OCI-LY1 (cell line): ENCODE results near the gene PSKH1.

ENCODE experiments used
- H2AFZ ChIP-seq: fragments of 200-600 bp; sonication (generic), shearing (Covaris generic); 2 replicates; pipeline ENCODE4 v1.6.0; 2014; ENCODE audit warnings: antibody characterized with exemption, mild to moderate bottlenecking, low read length
- H3F3A ChIP-seq: fragments of 200-600 bp; sonication (generic), shearing (Covaris generic); 2 replicates; pipeline ENCODE4 v1.6.0; 2014; ENCODE audit warnings: mild to moderate bottlenecking, antibody characterized with exemption, low read length, moderate library complexity; ENCODE audit not compliant: insufficient read depth
- H3K27ac ChIP-seq: fragments of 200-600 bp; sonication (generic); 2 replicates; pipeline ENCODE4 v1.5.1; 2014; ENCODE audit warnings: low read length, mixed run types, mild to moderate bottlenecking, low read depth; ENCODE audit not compliant: poor library complexity, severe bottlenecking
- H3K27me3 ChIP-seq: fragments of 200-600 bp; sonication (generic); 2 replicates; pipeline ENCODE4 v1.6.0; 2014; ENCODE audit warnings: antibody characterized with exemption, mild to moderate bottlenecking, low read length, moderate library complexity; ENCODE audit not compliant: insufficient read depth
- H3K36me3 ChIP-seq: fragments of 200-600 bp; sonication (generic); 2 replicates; pipeline ENCODE4 v1.6.1; 2014; ENCODE audit warnings: mild to moderate bottlenecking, antibody characterized with exemption, low read length, moderate library complexity, mixed read lengths; ENCODE audit not compliant: insufficient read depth
- H3K4me1 ChIP-seq: fragments of 200-600 bp; sonication (generic); 2 replicates; pipeline ENCODE4 v1.5.1; 2014; ENCODE audit warnings: mild to moderate bottlenecking, low read length, moderate library complexity; ENCODE audit not compliant: insufficient read depth, severe bottlenecking
- H3K4me2 ChIP-seq: fragments of 200-600 bp; sonication (generic), shearing (Covaris generic); 2 replicates; pipeline ENCODE4 v1.6.1; 2014; ENCODE audit warnings: low read length
- H3K4me3 ChIP-seq: fragments of 200-600 bp; sonication (generic); 2 replicates; pipeline ENCODE4 v1.5.1; 2014; ENCODE audit warnings: low read length, low read depth, mild to moderate bottlenecking, mixed read lengths; ENCODE audit not compliant: poor library complexity, severe bottlenecking
- H3K79me2 ChIP-seq: fragments of 200-600 bp; shearing (Covaris generic); 2 replicates; pipeline ENCODE4 v1.6.1; 2016; ENCODE audit warnings: mixed run types, low read length, mixed read lengths; ENCODE audit not compliant: insufficient read depth
- H3K9ac ChIP-seq: fragments of 200-600 bp; sonication (generic), shearing (Covaris generic); 2 replicates; pipeline ENCODE4 v1.6.1; 2014; ENCODE audit warnings: mild to moderate bottlenecking, low read length, mixed read lengths
- H3K9me2 ChIP-seq: fragments of 200-600 bp; sonication (generic), shearing (Covaris generic); 2 replicates; pipeline ENCODE4 v1.6.1; 2014; ENCODE audit warnings: low read depth, mild to moderate bottlenecking, low read length, mixed read lengths
- H3K9me3 ChIP-seq: fragments of 200-600 bp; shearing (Covaris generic); 2 replicates; pipeline ENCODE4 v1.6.1; 2014; ENCODE audit warnings: low read length, mixed read lengths
- H4K20me1 ChIP-seq: fragments of 200-600 bp; sonication (generic), shearing (Covaris generic); 2 replicates; pipeline ENCODE4 v1.6.0; 2016; ENCODE audit warnings: mild to moderate bottlenecking, low read length; ENCODE audit not compliant: insufficient read depth
- CTCF ChIP-seq: fragments of 200-600 bp; sonication (generic), shearing (Covaris generic); IDR thresholded peaks from 2 replicates; pipeline ENCODE4 v1.5.1; 2017; ENCODE audit warnings: mild to moderate bottlenecking, antibody characterized with exemption, low read length, moderate library complexity, mixed read lengths
- EZH2 ChIP-seq: fragments of 200-600 bp; sonication (generic), shearing (Covaris generic); IDR thresholded peaks from 2 replicates; pipeline ENCODE4 v1.8.0; 2017; ENCODE audit warnings: borderline replicate concordance, mixed run types, mild to moderate bottlenecking, antibody characterized with exemption, low read length, moderate library complexity, mixed read lengths

Gene PSKH1

GRCh38 chr16:67959536-67960329 lies 66.7 kb downstream of the PSKH1 start:
- H3K4me1 ChIP-seq: no peaks in the 10 kb centered on the region
- no peaks in the 10 kb centered on the region for H3K27me3 ChIP-seq
- TF ChIP-seq CTCF (no peak), EZH2 (no peak)
- no peaks in the 10 kb centered on the region for H3K9me2 ChIP-seq
- no peak overlapping the region for H3K4me3 ChIP-seq
- H3K27ac ChIP-seq: no peak overlapping the region
- no peak overlapping the region for H3K9ac ChIP-seq
- H3F3A ChIP-seq: no peaks in the 10 kb centered on the region
- H4K20me1 ChIP-seq: no peaks in the 10 kb centered on the region
- H3K9me3 ChIP-seq: no peaks in the 10 kb centered on the region
- no peak overlapping the region for H2AFZ ChIP-seq
- 0 out of 2 replicates have a peak, but pooled peaks cover 5% of the 10 kb centered on the region for H3K36me3 ChIP-seq
- H3K79me2 ChIP-seq: no peaks in the 10 kb centered on the region
- no peak overlapping the region for H3K4me2 ChIP-seq

- H3K4me1 ChIP-seq: peaks cover 10% of the 10 kb centered on the region
- no peaks in the 10 kb centered on the region for H3K79me2 ChIP-seq
Measured at GRCh38 chr16:67961551-67961957, 68.5 kb downstream of the PSKH1 start.

GRCh38 chr16:67962135-67962534 lies 69.1 kb downstream of the PSKH1 start:
- Histone ChIP-seq H3K4me2 (no peak overlapping the region), H3K4me3 (no peak overlapping the region), H3K9me2 (no peaks in the 10 kb centered on the region), H3F3A (no peaks in the 10 kb centered on the region), H3K79me2 (no peaks in the 10 kb centered on the region), H3K27ac (no peak overlapping the region), H3K27me3 (no peaks in the 10 kb centered on the region), H3K9me3 (no peaks in the 10 kb centered on the region), H3K4me1 (peaks cover 16% of the 10 kb centered on the region), H2AFZ (no peak overlapping the region), H3K36me3 (0 out of 2 replicates have a peak, but pooled peaks cover 5% of the 10 kb centered on the region), H3K9ac (no peak overlapping the region), H4K20me1 (no peaks in the 10 kb centered on the region)
- TF ChIP-seq EZH2 (no peak), CTCF (no peak)

More at GRCh38 chr16:67961551-67961957, 68.5 kb downstream of the PSKH1 start:
- Histone ChIP-seq H3K9me3 (no peaks in the 10 kb centered on the region), H3K9ac (no peak overlapping the region), H3K4me3 (no peak overlapping the region), H2AFZ (no peak overlapping the region), H4K20me1 (no peaks in the 10 kb centered on the region), H3K27ac (no peak overlapping the region), H3K4me2 (no peak overlapping the region), H3K27me3 (no peaks in the 10 kb centered on the region), H3K36me3 (0 out of 2 replicates have a peak, but pooled peaks cover 5% of the 10 kb centered on the region), H3K9me2 (no peaks in the 10 kb centered on the region), H3F3A (no peaks in the 10 kb centered on the region)
- TF ChIP-seq EZH2 (no peak), CTCF (no peak)
